Transverse colon (tissue), 4 donors: Measurements from ENCODE around the gene CTR9. TPM values are rescaled to one million over a fixed set of nuclear protein-coding genes. Genes with fewer than 3 reads are reported as not detected.

Experiments
- DNase-seq: peaks from one replicate; pipeline ENCODE4 v3.0.0-alpha.2; 2019
- H3K27ac ChIP-seq, 4 donors: fragments of 200-600 bp; sonication (generic); 2 replicates each; pipeline ENCODE4 v1.5.1; 2016 to 2018; ENCODE audit warnings: inconsistent platforms in 4 of 4
- H3K27me3 ChIP-seq: fragments of 200-600 bp; sonication (generic); 2 replicates; pipeline ENCODE4 v1.5.1; 2017; ENCODE audit warnings: inconsistent platforms
- H3K36me3 ChIP-seq, 4 donors: fragments of 200-600 bp; sonication (generic); 2 replicates each; pipeline ENCODE4 v1.5.1; 2017 to 2019; ENCODE audit warnings: inconsistent platforms in 4 of 4
- H3K4me1 ChIP-seq, 4 donors: fragments of 200-600 bp; sonication (generic); 2 replicates each; pipeline ENCODE4 v1.5.1; 2017 to 2020; ENCODE audit warnings: inconsistent platforms in 4 of 4
- H3K4me3 ChIP-seq, 4 donors: fragments of 200-600 bp; sonication (generic); 1 replicate in 1 of 4; 2 replicates in 3 of 4; pipeline versions ENCODE4 v1.5.1 to v1.6.1; 2017 to 2019; ENCODE audit warnings: inconsistent platforms in 4 of 4
- H3K9me3 ChIP-seq, 2 donors: fragments of 200-600 bp; sonication (generic); 2 replicates each; pipeline ENCODE4 v1.5.1; 2017 to 2019; ENCODE audit warnings: inconsistent platforms in 2 of 2
- EP300 ChIP-seq: sonication (generic); formaldehyde crosslinking; IDR thresholded peaks from one replicate; pipeline ENCODE4 v1.6.1; 2017; ENCODE audit warnings: antibody characterized with exemption, low read depth
- POLR2A ChIP-seq: fragments of 450-650 bp; IDR thresholded peaks from one replicate; pipeline ENCODE4 v1.6.1; 2016; ENCODE audit warnings: antibody characterized with exemption, mild to moderate bottlenecking, moderate library complexity
- POLR2AphosphoS5 ChIP-seq, 3 donors: sonication (generic); formaldehyde crosslinking; IDR thresholded peaks; one replicate each; pipeline ENCODE4 v1.6.1; 2016; ENCODE audit warnings: antibody characterized with exemption in 3 of 3
- WGBS, 2 donors: methylation state at CpG; one replicate each; pipeline ENCODE4 v1.1.5; 2018; ENCODE audit warnings: low coverage in 1 of 2; 5-methylcytosine and 5-hydroxymethylcytosine counted together
- in situ Hi-C, 4 donors: fragments of 200-750 bp; cut with MboI; loops; one replicate each; pipeline versions ENCODE4 v1.15.0 to v1.15.1; 2017; ENCODE audit warnings: low sequenced_read_pairs in 3 of 4, low pct_ligation_motif_present in 1 of 4, low pct_unique_long_range_greater_than_20kb in 1 of 4
- intact Hi-C: fragments of 100-400 bp; cut with DNase I; formaldehyde crosslinking; loops from one replicate; pipeline ENCODE4 v1.15.1; 2023; ENCODE audit warnings: low total_unique reads
- total RNA-seq, 4 donors: library from RNA; depleted of rRNA; stranded (reverse); fragments of >200 nt; gene quantifications; one replicate each; pipeline ENCODE4 v1.1.0, GENCODE V29; 2016
- TF ChIP-seq, protein P1 (sequence below), 5 experiments: fragments of 200-600 bp in 3 of 5; fragments of 450-650 bp in 2 of 5; sonication (generic) in 3 of 5; IDR thresholded peaks; 1 replicate in 2 of 5; 2 replicates in 3 of 5; pipeline ENCODE4 v1.5.1; 2016 to 2017; ENCODE audit warnings: antibody characterized with exemption in 5 of 5, inconsistent platforms in 3 of 5, mild to moderate bottlenecking in 2 of 5, moderate library complexity in 1 of 5

CTR9 gene
- total RNA-seq, 4 donors from 2014 or later = 21.3 to 41.2 (median 25.5) TPM

DNA sequence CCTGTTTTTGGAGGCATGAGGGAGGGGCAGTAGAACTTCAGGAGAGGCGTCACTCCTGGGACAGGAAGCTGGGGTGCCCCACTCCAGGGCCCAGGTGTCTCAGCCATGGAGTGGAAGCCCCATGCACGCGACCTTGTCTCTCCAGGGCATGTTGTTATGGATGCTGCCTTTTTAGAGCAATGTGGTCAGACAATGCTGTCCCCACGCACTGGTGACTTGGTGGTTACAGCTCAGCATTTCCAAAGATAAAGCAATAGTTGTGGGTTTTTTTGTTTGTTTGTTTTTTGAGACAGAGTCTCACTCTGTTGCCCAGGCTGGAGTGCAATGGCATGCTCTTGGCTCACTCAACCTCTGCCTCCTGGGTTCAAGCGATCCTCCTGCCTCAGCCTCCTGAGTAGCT lies 35.4 kb downstream of the CTR9 start:
- intact Hi-C loops = no loop called here
- Histone ChIP-seq H3K27me3 (no peaks in the 10 kb centered on the region), H3K36me3 (no peaks in the 10 kb centered on the region), H3K27ac (no peak overlapping the region), H3K4me1 (no peaks in the 10 kb centered on the region), H3K9me3 (no peaks in the 10 kb centered on the region), H3K4me3 (no peak overlapping the region)
- in situ Hi-C loops = loop anchor here in 1 of 4 donors (10.0 kb wide), 1 partner anchor 998 kb away; no protein-coding TSS in a partner anchor
- WGBS, 2 donors = 90% methylated on average over 5 of the region's 5 CpGs; no CpG with 5 or more reads in 1 of the 2 donors
- no peak for TF ChIP-seq EP300
- TF ChIP-seq POLR2A = no peak
- TF ChIP-seq, protein P1, sequence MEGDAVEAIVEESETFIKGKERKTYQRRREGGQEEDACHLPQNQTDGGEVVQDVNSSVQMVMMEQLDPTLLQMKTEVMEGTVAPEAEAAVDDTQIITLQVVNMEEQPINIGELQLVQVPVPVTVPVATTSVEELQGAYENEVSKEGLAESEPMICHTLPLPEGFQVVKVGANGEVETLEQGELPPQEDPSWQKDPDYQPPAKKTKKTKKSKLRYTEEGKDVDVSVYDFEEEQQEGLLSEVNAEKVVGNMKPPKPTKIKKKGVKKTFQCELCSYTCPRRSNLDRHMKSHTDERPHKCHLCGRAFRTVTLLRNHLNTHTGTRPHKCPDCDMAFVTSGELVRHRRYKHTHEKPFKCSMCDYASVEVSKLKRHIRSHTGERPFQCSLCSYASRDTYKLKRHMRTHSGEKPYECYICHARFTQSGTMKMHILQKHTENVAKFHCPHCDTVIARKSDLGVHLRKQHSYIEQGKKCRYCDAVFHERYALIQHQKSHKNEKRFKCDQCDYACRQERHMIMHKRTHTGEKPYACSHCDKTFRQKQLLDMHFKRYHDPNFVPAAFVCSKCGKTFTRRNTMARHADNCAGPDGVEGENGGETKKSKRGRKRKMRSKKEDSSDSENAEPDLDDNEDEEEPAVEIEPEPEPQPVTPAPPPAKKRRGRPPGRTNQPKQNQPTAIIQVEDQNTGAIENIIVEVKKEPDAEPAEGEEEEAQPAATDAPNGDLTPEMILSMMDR (IDR thresholded peaks at IDR 0.05) = no peak
- TF ChIP-seq POLR2AphosphoS5 (IDR thresholded peaks at IDR 0.05) = no peak
- DNase-seq = no peak

DNA sequence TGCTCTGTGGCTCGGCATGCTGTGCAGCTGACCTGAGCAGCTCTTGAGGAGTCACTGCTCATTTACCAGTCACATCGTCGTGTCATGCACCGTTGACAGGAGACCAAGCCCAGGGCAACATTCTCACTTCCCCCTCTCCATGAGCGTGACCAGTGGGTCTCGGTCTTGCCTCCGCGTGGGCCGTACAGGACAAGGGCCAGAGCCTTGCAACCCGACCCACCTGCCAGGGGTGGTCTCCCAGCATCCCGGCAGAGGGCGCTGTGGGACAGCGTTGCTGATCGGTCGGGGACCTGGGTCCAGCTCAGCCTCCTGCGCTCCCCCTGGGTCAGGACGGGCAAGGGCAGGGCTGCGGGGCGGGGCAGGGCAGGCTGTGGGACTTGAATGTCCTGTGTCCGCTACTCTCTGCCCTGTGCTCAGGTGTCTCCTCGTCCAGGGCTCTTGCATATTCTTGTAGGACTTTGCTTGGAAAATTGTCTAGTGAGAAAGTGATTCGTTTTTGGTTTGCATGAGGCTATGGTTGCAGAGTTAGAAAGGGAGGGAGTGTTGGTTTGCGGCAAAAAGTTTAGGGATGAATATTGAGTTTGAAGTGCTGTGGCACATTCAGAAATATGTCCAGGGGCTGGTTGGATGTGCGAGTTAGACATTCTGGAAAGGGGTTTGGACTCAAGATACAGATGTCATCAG lies 41.5 kb downstream of the CTR9 start:
- 12 to 31% methylated on average over 3 to 15 of the region's 24 CpGs for WGBS, 2 donors

DNA sequence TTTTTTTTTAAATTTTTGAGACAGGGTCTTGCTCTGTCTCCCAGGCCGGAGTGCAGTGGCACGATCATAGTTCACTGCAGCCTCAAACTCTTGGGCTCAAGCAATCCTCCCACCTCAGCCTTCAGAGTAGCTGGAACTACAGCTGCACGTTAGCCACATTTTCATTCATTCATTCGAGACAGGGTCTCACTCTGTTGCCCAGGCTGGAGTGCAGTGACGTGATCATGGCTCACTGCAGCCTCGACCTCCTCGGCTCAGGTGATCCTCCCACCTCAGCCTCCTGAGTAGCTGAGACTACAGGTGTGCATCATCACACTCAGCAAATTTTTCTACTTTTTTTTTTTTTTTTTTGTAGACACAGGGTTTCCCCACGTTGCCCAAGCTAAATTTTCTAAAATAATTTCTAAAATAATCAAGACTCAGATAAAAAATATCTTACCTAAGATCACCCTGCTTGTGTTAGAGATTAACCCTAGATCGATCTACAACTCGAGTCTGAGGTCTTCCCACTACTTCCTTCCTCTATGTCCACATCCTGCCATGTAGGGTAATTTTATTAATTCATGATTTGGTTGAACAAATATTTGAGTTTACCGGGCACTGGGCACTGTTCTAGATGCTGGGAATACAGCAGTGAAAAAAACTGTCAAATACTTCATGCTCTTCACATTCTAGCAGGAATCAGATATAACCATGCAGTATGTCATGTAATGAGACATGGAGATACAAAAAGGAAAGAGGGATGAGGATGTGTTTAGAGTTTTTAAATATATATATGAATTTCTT lies 42.6 kb downstream of the CTR9 start:
- H3K4me1 ChIP-seq = peaks cover 0 to 18% (median 3%) of the 10 kb centered on the region in 4 donors
- in situ Hi-C loops (loop anchor here in 3 of 4 donors (5.0 to 10.0 kb wide), 4 partner anchors 229 to 991 kb away; no protein-coding TSS in a partner anchor), intact Hi-C loops (loop anchor here (5.0 kb wide), 2 partner anchors 229 to 994 kb away; no protein-coding TSS in a partner anchor)
- 58 to 62% methylated on average over 9 to 11 of the region's 11 CpGs for WGBS, 2 donors
- TF ChIP-seq POLR2A = no peak
- no peak for TF ChIP-seq POLR2AphosphoS5 (IDR thresholded peaks at IDR 0.05)
- no peak for TF ChIP-seq EP300
- TF ChIP-seq, protein P1 (IDR thresholded peaks at IDR 0.05) = no peak
- peaks cover 0 to 23% (median 9%) of the 10 kb centered on the region in 4 donors for H3K36me3 ChIP-seq
- DNase-seq = no peak
- no peaks in the 10 kb centered on the region for H3K27me3 ChIP-seq
- H3K4me3 ChIP-seq = no peak overlapping the region
- H3K27ac ChIP-seq = no peak overlapping the region
- H3K9me3 ChIP-seq = no peaks in the 10 kb centered on the region

More for the DNA sequence above, 41.5 kb downstream of the CTR9 start:
- intact Hi-C loops (loop anchor here (5.0 kb wide), 2 partner anchors 230 to 995 kb away; no protein-coding TSS in a partner anchor), in situ Hi-C loops (loop anchor here in 3 of 4 donors (5.0 to 10.0 kb wide), 4 partner anchors 230 to 992 kb away; no protein-coding TSS in a partner anchor)
- no peaks in the 10 kb centered on the region for H3K9me3 ChIP-seq
- peaks cover 0 to 12% (median 3%) of the 10 kb centered on the region in 4 donors for H3K36me3 ChIP-seq
- H3K4me1 ChIP-seq = peaks cover 0 to 9% (median 3%) of the 10 kb centered on the region in 4 donors
- DNase-seq = peak; percentile 91
- no peaks in the 10 kb centered on the region for H3K27me3 ChIP-seq
- no peak overlapping the region for H3K27ac ChIP-seq
- TF ChIP-seq POLR2AphosphoS5 (IDR thresholded peaks at IDR 0.05) (no peak), POLR2A (no peak), EP300 (no peak)
- TF ChIP-seq, protein P1 (IDR thresholded peaks at IDR 0.05) = peak; percentile 85 to 96 (median 89)
- H3K4me3 ChIP-seq = no peak overlapping the region

DNA sequence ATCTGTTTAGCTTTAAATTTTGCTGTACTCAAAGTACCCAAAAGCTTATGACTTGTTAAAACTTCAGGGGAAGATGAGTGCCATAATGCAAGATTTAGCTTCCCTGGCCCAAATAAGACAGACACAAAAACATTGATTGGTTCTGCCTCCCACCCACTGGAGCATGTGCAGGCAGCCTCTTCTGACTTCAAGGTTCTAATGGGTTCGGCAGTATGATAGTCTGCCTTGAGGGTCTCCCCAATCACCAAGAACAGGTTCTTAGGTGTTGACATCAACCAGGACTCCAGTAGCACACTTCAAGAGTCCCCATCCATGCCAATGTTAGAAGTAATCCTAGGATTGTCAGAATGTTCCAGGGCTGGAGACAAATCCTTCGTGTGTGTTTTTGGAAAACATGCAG lies 45.1 kb downstream of the CTR9 start:
- Histone ChIP-seq H3K36me3 (peaks cover 0 to 49% (median 23%) of the 10 kb centered on the region in 4 donors), H3K4me1 (peaks cover 0 to 30% (median 3%) of the 10 kb centered on the region in 4 donors), H3K4me3 (no peak overlapping the region), H3K27me3 (no peaks in the 10 kb centered on the region), H3K9me3 (no peaks in the 10 kb centered on the region), H3K27ac (no peak overlapping the region)
- in situ Hi-C loops = loop anchor here (5.0 to 10.0 kb wide), 4 partner anchors 226 to 989 kb away; no protein-coding TSS in a partner anchor
- DNase-seq = no peak
- TF ChIP-seq EP300 (no peak), POLR2AphosphoS5 (IDR thresholded peaks at IDR 0.05) (peak in 2 of 3 donors; percentile 2 to 12)
- intact Hi-C loops = no loop called here
- 50 to 67% methylated on average over 1 to 2 of the region's 2 CpGs for WGBS, 2 donors
